Measurements from ENCODE around the gene CAB39L.

- no peak for TF ChIP-seq NFE2L2 (IDR thresholded peaks at IDR 0.05; ENCODE audit: low read depth, low read length)
- TF ChIP-seq CTCF (conservative IDR thresholded peaks at IDR 0.05; ENCODE audit: low read depth, low read length), result no peak
- no peak for TF ChIP-seq POLR2A (IDR thresholded peaks at IDR 0.05; ENCODE audit: low read depth, low read length)
- TF ChIP-seq ELK1 (IDR thresholded peaks at IDR 0.05; ENCODE audit: borderline replicate concordance, low read depth, low read length), result no peak
- TF ChIP-seq RAD21 (IDR thresholded peaks at IDR 0.05; ENCODE audit: low read length), result no peak
- TF ChIP-seq SMC3 (IDR thresholded peaks at IDR 0.05; ENCODE audit: low read depth, low read length), result no peak
- no peak for TF ChIP-seq MAFK (IDR thresholded peaks at IDR 0.05; ENCODE audit: low read depth, low read length)
- TF ChIP-seq BHLHE40 (IDR thresholded peaks at IDR 0.05; ENCODE audit: low read depth, low read length), result no peak
- TF ChIP-seq MXI1 (IDR thresholded peaks at IDR 0.05; ENCODE audit: borderline replicate concordance, low read depth, low read length), result 0 out of 2 replicates have a peak, but pooled peaks have one; percentile 61
- no peak for TF ChIP-seq CHD1 (IDR thresholded peaks at IDR 0.05; ENCODE audit: low read depth, low read length)
- no peak for TF ChIP-seq CEBPB (IDR thresholded peaks at IDR 0.05; ENCODE audit: low read depth, low read length)
- TF ChIP-seq MAZ (IDR thresholded peaks at IDR 0.05; ENCODE audit: borderline replicate concordance, low read depth, low read length), result peak; percentile 33; the same call in 1 of the 2 replicates
- no peak for TF ChIP-seq USF2 (IDR thresholded peaks at IDR 0.05; ENCODE audit: low read depth, low read length)
- TF ChIP-seq RFX5 (IDR thresholded peaks at IDR 0.05; ENCODE audit: low read depth, low read length), result no peak
Observed at GRCh38 chr13:49400755-49401659, 42.9 kb downstream of the CAB39L start.
